GM12872 (cell line): ENCODE data around the gene HSPA1A.

ENCODE experiments used
- TF ChIP-seq, protein P1 (sequence below): IDR thresholded peaks from 3 replicates; pipeline ENCODE4 v1.5.1; 2011; ENCODE audit warnings: low read depth, mild to moderate bottlenecking, low read length, moderate library complexity; ENCODE audit not compliant: insufficient read depth

The HSPA1A gene

DNA sequence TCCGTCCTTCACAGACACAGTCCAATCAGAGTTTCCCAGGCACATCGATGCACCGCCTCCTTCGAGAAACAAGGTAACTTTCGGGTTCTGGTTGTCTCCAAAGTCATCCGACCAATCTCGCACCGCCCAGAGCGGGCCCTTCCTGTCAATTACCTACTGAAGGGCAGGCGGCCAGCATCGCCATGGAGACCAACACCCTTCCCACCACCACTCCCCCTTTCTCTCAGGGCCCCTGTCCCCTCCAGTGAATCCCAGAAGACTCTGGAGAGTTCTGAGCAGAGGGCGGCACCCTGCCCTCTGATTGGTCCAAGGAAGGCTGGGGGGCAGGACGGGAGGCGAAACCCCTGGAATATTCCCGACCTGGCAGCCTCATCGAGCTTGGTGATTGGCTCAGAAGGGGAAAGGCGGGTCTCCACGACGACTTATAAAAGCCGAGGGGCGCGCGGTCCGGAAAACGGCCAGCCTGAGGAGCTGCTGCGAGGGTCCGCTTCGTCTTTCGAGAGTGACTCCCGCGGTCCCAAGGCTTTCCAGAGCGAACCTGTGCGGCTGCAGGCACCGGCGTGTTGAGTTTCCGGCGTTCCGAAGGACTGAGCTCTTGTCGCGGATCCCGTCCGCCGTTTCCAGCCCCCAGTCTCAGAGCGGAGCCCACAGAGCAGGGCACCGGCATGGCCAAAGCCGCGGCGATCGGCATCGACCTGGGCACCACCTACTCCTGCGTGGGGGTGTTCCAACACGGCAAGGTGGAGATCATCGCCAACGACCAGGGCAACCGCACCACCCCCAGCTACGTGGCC lies 12.1 kb downstream of the HSPA1A start, which contains the start of gene HSPA1B:
TSS of gene HSPA1B (plus strand) at position 453 of the 794 bp plus-strand sequence. CDS start at position 666, 213 bp downstream.
- TF ChIP-seq, protein P1, sequence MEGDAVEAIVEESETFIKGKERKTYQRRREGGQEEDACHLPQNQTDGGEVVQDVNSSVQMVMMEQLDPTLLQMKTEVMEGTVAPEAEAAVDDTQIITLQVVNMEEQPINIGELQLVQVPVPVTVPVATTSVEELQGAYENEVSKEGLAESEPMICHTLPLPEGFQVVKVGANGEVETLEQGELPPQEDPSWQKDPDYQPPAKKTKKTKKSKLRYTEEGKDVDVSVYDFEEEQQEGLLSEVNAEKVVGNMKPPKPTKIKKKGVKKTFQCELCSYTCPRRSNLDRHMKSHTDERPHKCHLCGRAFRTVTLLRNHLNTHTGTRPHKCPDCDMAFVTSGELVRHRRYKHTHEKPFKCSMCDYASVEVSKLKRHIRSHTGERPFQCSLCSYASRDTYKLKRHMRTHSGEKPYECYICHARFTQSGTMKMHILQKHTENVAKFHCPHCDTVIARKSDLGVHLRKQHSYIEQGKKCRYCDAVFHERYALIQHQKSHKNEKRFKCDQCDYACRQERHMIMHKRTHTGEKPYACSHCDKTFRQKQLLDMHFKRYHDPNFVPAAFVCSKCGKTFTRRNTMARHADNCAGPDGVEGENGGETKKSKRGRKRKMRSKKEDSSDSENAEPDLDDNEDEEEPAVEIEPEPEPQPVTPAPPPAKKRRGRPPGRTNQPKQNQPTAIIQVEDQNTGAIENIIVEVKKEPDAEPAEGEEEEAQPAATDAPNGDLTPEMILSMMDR = no peak

DNA sequence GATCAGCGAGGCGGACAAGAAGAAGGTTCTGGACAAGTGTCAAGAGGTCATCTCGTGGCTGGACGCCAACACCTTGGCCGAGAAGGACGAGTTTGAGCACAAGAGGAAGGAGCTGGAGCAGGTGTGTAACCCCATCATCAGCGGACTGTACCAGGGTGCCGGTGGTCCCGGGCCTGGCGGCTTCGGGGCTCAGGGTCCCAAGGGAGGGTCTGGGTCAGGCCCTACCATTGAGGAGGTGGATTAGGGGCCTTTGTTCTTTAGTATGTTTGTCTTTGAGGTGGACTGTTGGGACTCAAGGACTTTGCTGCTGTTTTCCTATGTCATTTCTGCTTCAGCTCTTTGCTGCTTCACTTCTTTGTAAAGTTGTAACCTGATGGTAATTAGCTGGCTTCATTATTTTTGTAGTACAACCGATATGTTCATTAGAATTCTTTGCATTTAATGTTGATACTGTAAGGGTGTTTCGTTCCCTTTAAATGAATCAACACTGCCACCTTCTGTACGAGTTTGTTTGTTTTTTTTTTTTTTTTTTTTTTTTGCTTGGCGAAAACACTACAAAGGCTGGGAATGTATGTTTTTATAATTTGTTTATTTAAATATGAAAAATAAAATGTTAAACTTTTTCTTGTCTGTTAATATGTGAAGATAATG lies 14.4 kb downstream of the HSPA1A start:
- TF ChIP-seq, protein P1 = 0 out of 3 replicates have a peak, but pooled peaks have one; percentile 19

DNA sequence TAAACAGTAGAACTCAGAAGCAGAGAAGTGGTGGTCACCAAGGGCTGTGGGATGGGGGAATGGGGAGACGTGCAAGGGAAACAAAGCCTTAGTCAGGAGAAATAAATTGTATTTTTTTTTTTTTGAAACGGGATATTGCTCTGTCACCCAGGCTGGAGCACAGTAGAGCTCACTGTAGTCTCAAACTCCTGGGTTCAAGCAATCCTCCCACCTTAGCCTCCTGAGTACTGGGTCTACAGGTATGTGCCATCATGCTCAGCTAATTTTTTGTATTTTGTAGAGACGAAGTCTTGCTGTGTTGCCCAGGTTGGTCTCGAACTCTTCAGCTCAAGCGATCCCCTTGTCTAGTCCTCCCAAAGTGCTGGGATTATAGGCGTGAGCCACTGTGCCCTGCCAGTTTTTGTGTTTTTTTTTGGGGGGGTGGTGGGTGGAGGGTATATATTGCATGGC lies 15.6 kb downstream of the HSPA1A start:
- TF ChIP-seq, protein P1 = no peak

DNA sequence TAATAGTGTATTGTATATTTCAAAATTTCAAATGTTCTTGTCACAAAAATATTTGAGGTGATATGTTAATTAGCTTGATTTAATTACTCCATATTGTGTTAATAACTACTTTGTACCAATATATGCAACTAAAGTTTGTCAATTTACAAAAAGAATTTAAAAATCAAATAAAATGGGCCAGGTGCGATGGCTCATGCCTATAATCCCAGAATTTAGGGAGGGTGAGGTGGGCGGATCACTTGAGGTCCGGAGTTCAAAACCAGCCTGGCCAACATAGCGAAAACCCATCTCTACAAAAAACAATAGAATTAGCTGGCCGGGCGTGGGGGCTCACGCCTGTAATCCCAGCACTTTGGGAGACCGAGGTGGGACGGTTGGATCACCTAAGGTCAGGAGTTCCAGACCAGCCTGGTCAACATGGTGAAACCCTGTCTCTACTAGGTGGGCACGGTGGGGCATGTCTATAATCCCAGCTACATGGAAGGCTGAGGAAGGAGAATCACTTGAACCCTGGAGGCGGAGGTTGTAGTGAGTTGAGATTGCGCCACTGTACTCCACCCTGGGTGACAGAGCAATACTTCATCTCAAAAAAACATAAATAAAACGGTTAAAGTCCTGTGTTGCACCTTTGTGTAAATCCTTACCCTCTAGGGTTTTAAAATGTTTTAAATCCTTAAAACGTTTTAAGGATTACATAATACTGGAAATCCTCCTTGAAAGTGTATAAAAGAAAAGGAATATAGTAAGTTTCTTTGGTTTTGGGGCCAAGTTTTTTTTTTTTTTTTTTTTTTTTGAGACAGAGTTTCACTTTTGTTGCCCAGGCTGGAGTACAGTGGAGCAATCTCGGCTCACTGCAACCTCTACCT lies 16.2 kb downstream of the HSPA1A start:
- TF ChIP-seq, protein P1 = no peak

DNA sequence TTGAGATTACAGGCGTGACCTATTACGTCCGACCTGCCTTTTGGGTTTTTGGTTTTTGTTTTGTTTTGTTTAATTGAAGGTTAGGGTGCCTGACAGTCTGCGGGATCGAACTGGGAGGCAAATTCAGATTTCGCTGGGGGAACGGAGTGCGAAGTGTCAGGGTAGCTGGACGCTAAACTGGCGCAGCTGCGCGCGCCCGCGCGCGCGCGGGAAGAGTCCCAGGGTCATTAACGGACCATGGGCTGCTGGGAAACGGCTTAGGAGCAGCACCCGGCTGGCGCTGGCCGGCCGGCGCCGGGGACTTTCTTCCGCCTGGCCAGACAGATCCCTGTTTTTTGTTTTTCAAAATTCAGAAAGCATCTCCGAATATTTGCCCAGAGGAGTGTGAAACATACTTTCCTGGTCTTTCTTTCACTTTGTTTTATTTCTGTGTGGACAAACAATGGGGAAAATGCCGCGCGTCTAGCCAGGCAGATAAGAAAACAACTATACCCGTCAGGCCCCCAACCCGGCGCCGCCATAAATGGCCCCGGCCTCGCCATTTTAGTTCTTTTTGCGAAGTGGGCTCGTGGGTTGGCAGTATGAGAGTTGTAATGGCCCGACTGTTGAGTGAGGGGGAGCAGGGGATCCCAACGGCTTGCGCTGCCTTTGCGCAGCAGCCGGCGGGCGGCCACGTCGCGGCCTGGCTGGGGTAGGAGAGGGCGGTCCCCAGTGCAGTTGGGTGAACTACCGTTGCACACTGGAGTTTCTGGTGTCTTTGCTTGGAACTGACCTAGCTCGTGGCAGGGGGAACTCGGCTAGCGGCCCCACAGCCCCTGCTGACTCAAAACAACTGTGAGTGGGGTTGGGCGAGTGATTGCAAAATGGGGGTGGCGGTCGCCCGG lies 19.3 kb downstream of the HSPA1A start:
- TF ChIP-seq, protein P1 = no peak

DNA sequence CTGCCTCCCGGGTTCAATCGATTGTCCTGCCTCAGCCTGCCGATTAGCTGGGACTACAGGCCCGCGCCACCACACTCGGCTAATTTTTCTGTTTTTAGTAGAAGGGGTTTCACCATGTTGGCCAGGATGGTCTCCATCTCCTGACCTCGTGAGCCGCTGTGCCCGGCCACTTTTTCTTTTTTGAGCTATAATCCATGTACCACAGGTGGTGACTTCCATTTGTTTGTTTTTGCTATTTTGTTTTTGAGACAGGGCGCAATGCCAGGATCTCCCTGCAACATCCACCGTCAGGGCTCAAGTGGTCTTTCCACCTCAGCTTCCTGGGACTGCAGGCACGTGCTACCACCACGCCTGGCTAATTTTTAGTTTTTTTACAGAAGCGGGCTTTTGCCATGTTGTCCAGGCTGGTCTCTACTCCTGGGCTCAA lies 20.7 kb downstream of the HSPA1A start:
- TF ChIP-seq, protein P1 = no peak
